Dendritic cell treated with granulocyte-macrophage colony-stimulating factor and Interleukin-4, amounts not matched to agents 40 ng/mL and 50 ng/mL, for 4 days (primary cell): Measurements from ENCODE around the gene NCAPH2.

Source experiments
- H3K27ac Mint-ChIP-seq: one replicate; pipeline ENCODE4 v1.8.0; 2022; ENCODE audit warnings: mild to moderate bottlenecking, mixed read lengths
- H3K27me3 Mint-ChIP-seq: one replicate; pipeline ENCODE4 v1.8.0; 2022; ENCODE audit warnings: mild to moderate bottlenecking, mixed read lengths
- H3K36me3 Mint-ChIP-seq: one replicate; pipeline ENCODE4 v1.8.0; 2022; ENCODE audit warnings: low read depth, mixed read lengths
- H3K4me1 Mint-ChIP-seq: one replicate; pipeline ENCODE4 v1.8.0; 2022; ENCODE audit warnings: low read depth, mixed read lengths
- H3K4me3 Mint-ChIP-seq: one replicate; pipeline ENCODE4 v1.8.0; 2022; ENCODE audit warnings: mild to moderate bottlenecking, moderate library complexity, mixed read lengths
- H3K9me3 Mint-ChIP-seq: one replicate; pipeline ENCODE4 v1.8.0; 2022; ENCODE audit warnings: mixed read lengths
- intact Hi-C: fragments of 100-400 bp; cut with micrococcal nuclease; formaldehyde crosslinking; loops from one replicate; pipeline ENCODE4 v1.15.0; 2022

The NCAPH2 gene

DNA sequence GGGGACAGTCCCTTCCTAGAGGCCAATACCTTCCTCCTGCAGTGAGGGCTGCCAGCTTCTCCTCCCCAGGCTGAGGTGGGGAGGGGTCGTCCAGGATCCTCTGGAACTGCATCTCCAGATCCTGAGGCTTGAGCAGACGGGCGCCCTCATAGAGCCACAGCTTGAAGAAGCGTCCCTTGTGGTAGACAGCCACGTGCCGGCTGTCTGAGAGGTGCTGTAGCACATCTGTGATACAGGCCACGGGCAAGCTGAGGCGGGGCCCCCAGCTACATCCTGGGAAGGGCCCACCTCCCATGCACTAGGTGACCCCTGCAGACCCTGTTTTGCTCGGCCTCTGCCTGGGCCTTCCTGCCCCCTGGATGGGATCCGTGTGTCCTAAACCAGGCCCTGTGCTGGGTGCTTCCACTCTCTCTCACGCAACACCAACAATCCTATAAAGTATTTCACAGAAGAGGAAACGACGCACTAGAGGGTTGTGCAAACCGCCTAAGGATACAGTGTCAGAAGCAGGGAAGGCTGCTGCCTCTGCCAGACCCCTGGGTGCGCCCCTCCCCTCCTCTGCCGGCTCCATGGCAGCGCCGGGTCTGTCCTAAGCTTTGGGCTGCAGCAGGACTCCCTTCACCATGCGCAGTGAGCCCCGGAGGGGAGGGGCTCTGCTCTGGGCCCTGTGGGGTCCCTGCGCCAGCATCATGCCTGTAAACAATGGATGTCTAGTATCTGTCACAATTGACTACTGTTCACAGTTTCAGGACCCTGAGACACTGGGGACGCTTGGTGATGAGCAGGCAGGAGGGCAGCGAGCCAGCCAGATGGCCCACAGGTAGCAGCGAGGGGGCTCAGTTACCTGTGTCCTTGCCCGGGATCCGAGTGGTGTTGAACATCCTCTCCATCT, 65.7 kb downstream of the NCAPH2 start:
- H3K9me3 Mint-ChIP-seq = no peaks in the 10 kb centered on the region
- H3K4me3 Mint-ChIP-seq = no peak overlapping the region
- intact Hi-C loops = no loop called here
- peaks cover 9% of the 10 kb centered on the region for H3K27me3 Mint-ChIP-seq
- H3K36me3 Mint-ChIP-seq = peaks cover 69% of the 10 kb centered on the region
- peaks cover 14% of the 10 kb centered on the region for H3K4me1 Mint-ChIP-seq
- H3K27ac Mint-ChIP-seq = no peak overlapping the region

DNA sequence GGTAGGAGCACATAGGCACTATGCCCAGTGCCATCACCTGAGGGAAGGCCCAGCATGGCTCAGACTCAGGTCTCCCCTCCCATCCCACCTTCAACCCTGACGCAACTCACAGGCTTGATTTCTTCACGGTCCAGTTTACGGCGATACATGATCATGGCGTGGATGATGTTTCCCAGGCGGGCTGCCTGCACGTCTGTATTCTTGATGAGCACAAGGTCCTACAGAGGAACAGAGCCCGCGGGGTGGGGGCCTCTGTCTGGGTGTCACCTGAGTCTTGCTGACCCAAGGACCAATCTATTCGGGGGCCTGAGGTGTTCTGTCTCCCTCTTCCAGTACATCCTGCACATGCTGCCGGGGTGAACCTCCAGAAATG, 66.3 kb downstream of the NCAPH2 start:
- intact Hi-C loops = no loop called here
- H3K27ac Mint-ChIP-seq = no peak overlapping the region
- H3K27me3 Mint-ChIP-seq = peaks cover 9% of the 10 kb centered on the region
- H3K4me3 Mint-ChIP-seq = no peak overlapping the region
- H3K9me3 Mint-ChIP-seq = no peaks in the 10 kb centered on the region
- peaks cover 69% of the 10 kb centered on the region for H3K36me3 Mint-ChIP-seq
- H3K4me1 Mint-ChIP-seq = peaks cover 19% of the 10 kb centered on the region
